ENCODE results near the gene IKBKG.
"Not testable (repeated sequence)": the region's sequence is repeated elsewhere in the genome, so short reads cannot be mapped to it uniquely, and the experiment has no call there.

The IKBKG gene

DNA sequence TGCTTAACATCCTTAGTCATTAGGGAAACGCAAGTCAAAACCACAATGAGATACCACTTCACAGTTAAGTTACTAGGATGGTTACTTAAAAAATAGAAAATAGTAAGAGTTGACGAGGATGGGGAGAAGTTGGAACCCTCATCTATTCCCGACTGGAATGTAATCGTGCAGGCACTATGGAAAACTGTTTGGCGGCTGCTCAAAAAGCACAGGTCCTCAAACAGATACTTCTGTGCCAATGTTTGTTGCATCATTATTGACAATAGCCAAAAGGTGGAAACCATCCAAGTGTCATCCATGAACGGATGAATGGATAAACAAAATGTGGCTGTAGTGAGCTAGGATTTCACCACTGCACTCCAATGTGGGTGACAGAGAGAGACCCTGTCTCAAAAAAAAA is 60.0 kb downstream of the IKBKG start:
- DNase-seq (ENCODE audit: low read depth), result no peak
- H3K4me3 ChIP-seq (ENCODE audit: low read length), result no peak overlapping the region
- TF ChIP-seq, protein P1, sequence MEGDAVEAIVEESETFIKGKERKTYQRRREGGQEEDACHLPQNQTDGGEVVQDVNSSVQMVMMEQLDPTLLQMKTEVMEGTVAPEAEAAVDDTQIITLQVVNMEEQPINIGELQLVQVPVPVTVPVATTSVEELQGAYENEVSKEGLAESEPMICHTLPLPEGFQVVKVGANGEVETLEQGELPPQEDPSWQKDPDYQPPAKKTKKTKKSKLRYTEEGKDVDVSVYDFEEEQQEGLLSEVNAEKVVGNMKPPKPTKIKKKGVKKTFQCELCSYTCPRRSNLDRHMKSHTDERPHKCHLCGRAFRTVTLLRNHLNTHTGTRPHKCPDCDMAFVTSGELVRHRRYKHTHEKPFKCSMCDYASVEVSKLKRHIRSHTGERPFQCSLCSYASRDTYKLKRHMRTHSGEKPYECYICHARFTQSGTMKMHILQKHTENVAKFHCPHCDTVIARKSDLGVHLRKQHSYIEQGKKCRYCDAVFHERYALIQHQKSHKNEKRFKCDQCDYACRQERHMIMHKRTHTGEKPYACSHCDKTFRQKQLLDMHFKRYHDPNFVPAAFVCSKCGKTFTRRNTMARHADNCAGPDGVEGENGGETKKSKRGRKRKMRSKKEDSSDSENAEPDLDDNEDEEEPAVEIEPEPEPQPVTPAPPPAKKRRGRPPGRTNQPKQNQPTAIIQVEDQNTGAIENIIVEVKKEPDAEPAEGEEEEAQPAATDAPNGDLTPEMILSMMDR (conservative IDR thresholded peaks at IDR 0.05; ENCODE audit: low read depth, low read length), result no peak

DNA sequence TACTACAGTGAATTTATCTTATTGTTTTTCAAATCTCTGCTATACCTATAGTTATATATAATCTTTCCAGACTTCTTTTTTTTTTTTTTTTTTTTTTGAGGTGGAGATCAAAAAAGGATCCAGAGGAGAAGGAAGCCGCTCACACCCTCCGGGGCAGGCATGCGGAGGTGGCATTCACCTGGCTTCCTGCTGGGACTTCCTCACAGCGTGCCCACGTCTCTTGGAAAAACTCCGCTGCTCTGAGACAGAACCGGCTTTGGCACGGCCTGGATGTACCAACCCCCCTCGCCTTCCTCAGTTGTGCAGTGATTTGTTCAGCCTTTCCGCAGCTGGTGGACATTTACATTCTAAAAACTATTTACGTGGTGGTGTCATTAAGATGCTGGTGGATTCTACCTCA is 60.6 kb downstream of the IKBKG start:
- not testable (repeated sequence) for H3K4me3 ChIP-seq (ENCODE audit: low read length); DNase-seq (ENCODE audit: low read depth)

DNA sequence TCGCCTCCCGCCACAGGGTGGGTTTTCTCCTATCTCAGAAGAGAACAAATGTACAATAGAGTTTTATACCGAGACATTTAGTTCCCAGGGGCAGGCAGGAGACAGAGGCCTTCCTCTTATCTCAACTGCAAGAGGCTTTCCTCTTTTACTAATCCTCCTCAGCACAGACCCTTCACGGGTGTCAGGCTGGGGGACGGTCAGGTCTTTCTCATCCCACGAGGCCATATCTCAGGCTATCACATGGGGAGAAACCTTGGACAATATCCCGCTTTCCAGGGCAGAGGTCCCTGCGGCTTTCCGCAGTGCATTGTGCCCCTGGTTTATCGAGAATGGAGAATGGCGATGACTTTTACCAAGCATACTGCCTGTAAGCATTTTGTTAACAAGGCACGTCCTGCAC is 61.4 kb downstream of the IKBKG start:
- not testable (repeated sequence) for H3K4me3 ChIP-seq (ENCODE audit: low read length); DNase-seq (ENCODE audit: low read depth)

DNA sequence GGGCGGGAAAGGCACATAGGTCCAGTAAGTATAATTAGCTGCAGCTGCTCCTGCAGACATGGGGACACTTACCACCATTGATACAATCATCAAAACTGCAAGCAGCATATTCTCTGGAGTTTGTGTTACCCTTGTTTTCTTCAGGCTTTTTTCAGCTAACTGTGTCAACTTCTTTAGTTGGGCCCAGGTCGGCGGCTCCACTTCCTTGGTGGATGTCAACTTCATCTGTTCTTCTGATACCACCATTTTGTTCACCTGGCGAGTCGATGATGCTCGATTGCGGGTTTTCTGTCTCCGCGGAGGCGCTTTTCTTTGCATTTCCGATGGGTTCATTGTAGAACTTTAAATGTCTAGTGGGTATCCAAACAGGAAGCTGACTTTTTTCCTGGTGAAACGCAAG is 63.7 kb downstream of the IKBKG start:
- H3K4me3 ChIP-seq (ENCODE audit: low read length), result not testable (repeated sequence)

DNA sequence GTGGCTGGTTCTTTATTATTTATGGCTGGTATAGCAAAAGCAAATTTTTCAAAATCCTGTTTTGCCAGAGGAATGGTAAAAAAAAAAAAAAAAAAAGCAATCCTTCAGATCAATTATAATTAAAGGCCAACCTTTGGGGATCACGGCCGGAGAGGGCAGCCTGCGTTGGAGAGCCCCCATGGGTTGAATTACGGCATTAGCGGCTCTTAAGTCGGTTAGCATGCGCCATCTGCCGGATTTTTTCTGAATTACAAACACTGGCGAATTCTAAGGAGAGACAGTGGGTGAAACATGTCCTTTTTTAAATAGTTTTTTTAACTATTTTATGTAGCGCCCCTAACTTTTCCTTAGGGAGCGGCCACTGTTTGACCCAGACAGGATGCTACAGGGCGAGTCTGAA is 66.2 kb downstream of the IKBKG start:
- H3K4me3 ChIP-seq (ENCODE audit: low read length); DNase-seq (ENCODE audit: low read depth): not testable (repeated sequence)

More for the DNA sequence above, 63.7 kb downstream of the IKBKG start:
- not testable (repeated sequence) for DNase-seq (ENCODE audit: low read depth)
